Fibroblast of upper back skin (primary cell): Measurements from ENCODE around the gene CNTNAP3.
"Not testable (repeated sequence)": the region's sequence is repeated elsewhere in the genome, so short reads cannot be mapped to it uniquely, and the experiment has no call there.

Experiments
- DNase-seq: peaks from one replicate; pipeline ENCODE4 v3.0.0-alpha.2; 2013

The CNTNAP3 gene

GRCh38 chr9:39287980-39288379, at the start of gene CNTNAP3:
CNTNAP3 (minus strand) TSS chr9:39288167; CDS start chr9:39288064, 103 bp downstream.
- DNase-seq: not testable (repeated sequence)

GRCh38 chr9:39279995-39280394, 8.0 kb downstream of the CNTNAP3 start:
- not testable (repeated sequence) for DNase-seq

DNA sequence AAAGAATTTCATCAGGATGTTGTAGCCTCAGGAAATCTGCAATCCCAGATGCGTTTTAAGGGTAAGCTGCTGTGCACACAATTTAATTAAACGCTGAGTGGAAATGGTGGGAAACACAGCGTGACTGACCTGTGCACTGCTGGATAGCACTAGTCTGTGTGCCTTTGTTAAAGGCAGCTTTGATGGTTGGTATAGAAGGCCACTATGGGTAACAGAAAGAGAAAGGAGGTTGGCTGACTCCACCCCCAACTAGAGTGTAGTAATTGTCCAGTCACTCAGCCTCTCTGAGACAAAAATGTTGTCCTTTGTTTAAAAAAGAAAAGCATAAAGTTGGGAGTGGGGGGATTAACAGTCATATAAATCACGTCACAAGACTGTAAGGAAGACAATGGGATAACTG, 45.5 kb downstream of the CNTNAP3 start:
- not testable (repeated sequence) for DNase-seq

GRCh38 chr9:39232130-39232991, 55.6 kb downstream of the CNTNAP3 start:
- DNase-seq: not testable (repeated sequence)

GRCh38 chr9:39215976-39216375, 72.0 kb downstream of the CNTNAP3 start:
- DNase-seq: not testable (repeated sequence)

DNA sequence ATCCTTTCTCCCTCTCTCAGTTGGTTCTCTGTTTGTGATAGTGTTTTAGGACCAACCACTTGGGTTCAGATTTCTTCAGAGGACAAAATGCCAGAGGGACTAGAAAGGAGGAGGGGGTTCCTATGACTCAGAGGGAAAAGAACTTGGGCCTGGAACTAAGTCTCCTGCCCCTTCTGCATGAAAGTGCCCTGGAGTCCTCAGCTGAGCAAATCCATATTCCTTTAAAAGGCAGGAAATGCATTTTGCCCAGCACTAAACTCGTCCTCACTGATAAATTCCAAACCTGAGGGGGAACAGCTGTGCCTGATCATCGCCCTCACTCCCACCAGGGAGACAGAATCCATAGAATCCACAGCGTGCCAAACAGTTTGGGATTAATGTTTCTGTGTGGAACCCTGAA, 78.2 kb downstream of the CNTNAP3 start:
- DNase-seq: not testable (repeated sequence)

GRCh38 chr9:39206643-39207042, 81.3 kb downstream of the CNTNAP3 start:
- not testable (repeated sequence) for DNase-seq

DNA sequence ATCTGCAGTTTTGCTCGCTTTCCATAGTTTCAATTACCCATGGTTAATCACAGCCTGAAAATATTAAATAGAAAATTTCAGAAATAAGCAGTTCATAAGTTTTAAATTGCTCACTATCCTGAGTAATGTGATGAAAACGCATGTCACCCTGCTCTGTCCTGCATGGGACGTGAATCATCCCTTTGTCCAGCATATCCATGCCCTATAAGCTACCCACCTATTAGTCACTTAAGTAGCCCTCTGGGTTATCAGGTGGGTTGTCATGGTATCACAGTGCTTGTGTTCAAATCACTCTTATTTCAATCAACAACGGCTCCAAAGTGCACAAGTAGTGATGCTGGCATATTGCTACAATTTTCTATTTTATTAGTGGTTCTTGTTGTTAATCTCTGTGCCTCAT, 82.1 kb downstream of the CNTNAP3 start:
- DNase-seq: not testable (repeated sequence)

DNA sequence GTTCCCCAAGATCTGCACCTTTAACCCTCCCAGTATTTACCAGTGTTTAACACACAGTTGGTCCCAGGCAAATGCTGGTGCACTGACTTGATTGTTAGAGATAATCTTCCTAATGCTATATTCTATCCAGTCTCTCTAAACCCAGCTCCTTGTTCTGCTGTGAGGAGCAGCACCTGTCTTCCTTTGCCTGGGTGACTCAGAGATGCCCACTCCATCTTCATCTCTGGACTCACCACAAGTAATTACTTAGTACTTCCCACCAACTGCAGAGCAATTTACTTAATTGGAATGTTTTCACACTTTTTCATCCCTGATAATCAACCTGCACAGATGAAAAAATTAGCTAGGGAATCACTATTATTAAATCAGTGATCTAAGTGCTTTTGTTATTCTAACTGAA, 87.6 kb downstream of the CNTNAP3 start:
- DNase-seq: not testable (repeated sequence)

- not testable (repeated sequence) for DNase-seq
Measured at GRCh38 chr9:39198000-39198709, 89.8 kb downstream of the CNTNAP3 start.

- not testable (repeated sequence) for DNase-seq
Measured at GRCh38 chr9:39171370-39171769, 116.6 kb downstream of the CNTNAP3 start.

GRCh38 chr9:39157714-39158113, 130.3 kb downstream of the CNTNAP3 start:
- not testable (repeated sequence) for DNase-seq

- DNase-seq: not testable (repeated sequence)
Measured at GRCh38 chr9:39132826-39133552, 155.0 kb downstream of the CNTNAP3 start.

DNA sequence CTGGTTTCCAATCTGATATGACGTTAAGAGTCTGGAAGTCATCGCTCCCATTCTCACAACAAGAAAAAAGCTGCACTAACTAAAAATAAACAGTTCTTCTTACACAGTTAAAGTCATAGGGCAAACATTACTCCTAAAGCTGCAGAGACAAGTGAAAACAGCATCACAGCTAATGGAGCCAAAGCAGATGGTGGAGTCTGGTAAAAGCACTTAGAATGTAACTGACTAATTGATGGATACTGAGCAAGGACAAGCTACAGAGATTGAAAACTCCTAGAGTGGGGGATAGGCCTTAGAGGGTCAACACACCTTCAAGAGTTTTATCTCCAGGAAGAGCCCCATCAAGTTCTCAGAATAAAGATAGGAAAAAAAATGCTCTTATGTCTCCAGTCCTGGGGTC, 166.6 kb downstream of the CNTNAP3 start:
- DNase-seq: not testable (repeated sequence)

GRCh38 chr9:39111746-39112145, 176.2 kb downstream of the CNTNAP3 start:
- not testable (repeated sequence) for DNase-seq

- no peak for DNase-seq
Measured at GRCh38 chr9:39108145-39108544, 179.8 kb downstream of the CNTNAP3 start.

GRCh38 chr9:39097208-39097607, 190.8 kb downstream of the CNTNAP3 start:
- not testable (repeated sequence) for DNase-seq

DNA sequence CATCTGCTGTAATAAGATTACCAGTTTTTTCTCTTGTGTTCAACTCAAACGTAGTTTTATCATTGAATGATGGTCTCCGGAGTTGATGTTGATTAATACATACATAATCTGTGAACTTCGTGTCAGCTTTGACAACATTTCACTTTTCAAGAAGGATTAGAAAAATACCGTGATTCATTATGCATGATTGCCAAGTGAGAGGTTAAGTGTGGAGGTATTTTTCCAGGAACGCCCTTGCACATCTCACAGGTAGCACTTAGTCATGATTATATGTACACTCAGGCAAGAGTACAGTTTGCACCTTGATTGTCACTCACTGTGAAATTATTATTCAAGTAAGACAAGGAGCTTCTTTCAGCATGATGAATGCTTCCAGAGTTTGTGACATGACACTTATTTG, 202.7 kb downstream of the CNTNAP3 start:
- not testable (repeated sequence) for DNase-seq

- not testable (repeated sequence) for DNase-seq
Measured at GRCh38 chr9:39082574-39082973, 205.4 kb downstream of the CNTNAP3 start.

- DNase-seq: not testable (repeated sequence)
Measured at GRCh38 chr9:39080081-39080480, 207.9 kb downstream of the CNTNAP3 start.

DNA sequence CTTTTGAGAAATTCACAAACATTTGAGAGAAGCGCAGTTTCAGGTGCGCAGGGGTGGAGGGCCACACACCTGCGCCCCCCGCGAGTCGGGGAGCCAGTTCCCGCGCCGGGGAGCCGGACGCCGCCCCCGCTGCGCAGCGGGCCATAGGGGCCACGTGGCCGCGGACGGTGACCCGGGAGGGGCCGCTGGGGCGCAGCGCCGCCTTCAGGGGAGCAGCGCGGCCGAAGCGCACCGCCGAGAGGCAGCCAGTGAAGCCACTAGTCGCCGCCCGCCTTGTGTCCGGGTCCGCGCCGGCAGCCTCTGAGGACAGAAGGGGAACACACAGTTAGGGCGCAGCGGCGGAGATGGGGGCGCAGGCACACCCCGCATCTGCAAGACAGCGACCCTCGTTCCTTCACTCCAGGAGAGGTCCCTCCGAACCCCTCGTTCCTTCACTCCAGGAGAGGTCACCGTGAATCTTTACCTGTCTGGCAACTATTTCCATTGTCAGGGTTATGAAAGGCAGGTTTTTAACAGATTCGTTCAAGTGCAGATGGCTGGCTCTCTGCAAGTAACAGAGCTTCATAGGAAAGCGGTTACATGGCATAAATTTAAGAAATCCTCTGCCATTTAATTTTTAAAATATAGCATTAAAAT, 209.2 kb downstream of the CNTNAP3 start:
- not testable (repeated sequence) for DNase-seq

GRCh38 chr9:39073537-39073936, 214.4 kb downstream of the CNTNAP3 start:
- DNase-seq: not testable (repeated sequence)
